HepG2 (cell line): ENCODE measurements around the gene PNPLA8. TPM values are rescaled to one million over a fixed set of nuclear protein-coding genes. Genes with fewer than 3 reads are reported as not detected.

ENCODE experiments used
- ADNP ChIP-seq: sonication (generic); formaldehyde crosslinking; IDR thresholded peaks from 2 replicates; pipeline ENCODE4 v1.4.0; 2020; ENCODE audit warnings: missing genetic modification reagents
- ARNT ChIP-seq: fragments of 450-650 bp; IDR thresholded peaks from 2 replicates; pipeline ENCODE4 v1.6.1; 2017
- ATF7-NPFF ChIP-seq: sonication (generic); formaldehyde crosslinking; IDR thresholded peaks from 2 replicates; pipeline ENCODE4 v1.8.1; 2023; ENCODE audit warnings: mild to moderate bottlenecking, low read depth, missing genetic modification reagents, moderate library complexity
- BHLHE40 ChIP-seq: IDR thresholded peaks from 2 replicates; pipeline ENCODE4 v1.6.1; 2011; ENCODE audit warnings: low read length, improper control_type of control experiment
- CREBL2 ChIP-seq: sonication (generic); formaldehyde crosslinking; IDR thresholded peaks from 2 replicates; pipeline ENCODE4 v1.8.1; 2023; ENCODE audit warnings: missing genetic modification reagents, mild to moderate bottlenecking, borderline replicate concordance
- DR1 ChIP-seq: sonication (generic); formaldehyde crosslinking; IDR thresholded peaks from 2 replicates; pipeline ENCODE4 v1.8.0; 2021; ENCODE audit warnings: mild to moderate bottlenecking, missing genetic modification reagents, inconsistent platforms
- ERF ChIP-seq: IDR thresholded peaks from 2 replicates; pipeline ENCODE4 v1.6.1; 2018; ENCODE audit warnings: missing biosample characterization, missing genetic modification reagents
- FOXJ3 ChIP-seq: sonication (generic); formaldehyde crosslinking; IDR thresholded peaks from 2 replicates; pipeline ENCODE4 v1.4.0; 2020; ENCODE audit warnings: missing genetic modification reagents, mild to moderate bottlenecking, borderline replicate concordance
- GABPB1 ChIP-seq: IDR thresholded peaks from 2 replicates; pipeline ENCODE4 v1.6.1; 2016; ENCODE audit warnings: mild to moderate bottlenecking, missing genetic modification reagents, moderate library complexity, missing compliant biosample characterization
- JUN ChIP-seq: sonication (generic); formaldehyde crosslinking; IDR thresholded peaks from 2 replicates; pipeline ENCODE4 v1.4.0; 2020; ENCODE audit warnings: mild to moderate bottlenecking, missing genetic modification reagents
- JUNB ChIP-seq: sonication (generic); formaldehyde crosslinking; IDR thresholded peaks from 2 replicates; pipeline ENCODE4 v1.8.0; 2022; ENCODE audit warnings: missing genetic modification reagents, mild to moderate bottlenecking, borderline replicate concordance
- KAT2B ChIP-seq: fragments of 150-350 bp; IDR thresholded peaks from 2 replicates; pipeline ENCODE4 v1.6.1; 2014; ENCODE audit warnings: low read depth, low read length, borderline replicate concordance
- NFKBIZ ChIP-seq: IDR thresholded peaks from 2 replicates; pipeline ENCODE4 v1.6.1; 2018; ENCODE audit warnings: missing genetic modification reagents, missing compliant biosample characterization
- PBX3 ChIP-seq: sonication (generic); formaldehyde crosslinking; IDR thresholded peaks from 2 replicates; pipeline ENCODE4 v1.8.1; 2023; ENCODE audit warnings: missing genetic modification reagents, inconsistent platforms, borderline replicate concordance
- RCOR2 ChIP-seq: IDR thresholded peaks from 2 replicates; pipeline ENCODE4 v1.6.1; 2016; ENCODE audit warnings: missing biosample characterization, missing genetic modification reagents
- SMYD3 ChIP-seq: sonication (generic); formaldehyde crosslinking; IDR thresholded peaks from 2 replicates; pipeline ENCODE4 v1.8.1; 2023; ENCODE audit warnings: mild to moderate bottlenecking, missing genetic modification reagents
- SOX6 ChIP-seq, 2 experiments: fragments of 450-650 bp in 1 of 2; sonication (generic) in 1 of 2; formaldehyde crosslinking in 1 of 2; IDR thresholded peaks; 2 replicates each; pipeline versions ENCODE4 v1.4.0 to v1.6.1; 2017 to 2020; ENCODE audit warnings: antibody characterized with exemption in 1 of 2, mild to moderate bottlenecking in 1 of 2, missing genetic modification reagents in 1 of 2
- STAG1 ChIP-seq: sonication (generic); formaldehyde crosslinking; IDR thresholded peaks from 2 replicates; pipeline ENCODE4 v1.4.0; 2020; ENCODE audit warnings: missing genetic modification reagents
- TBL1XR1 ChIP-seq: fragments of 150-350 bp; IDR thresholded peaks from 2 replicates; pipeline ENCODE4 v1.6.1; 2014; ENCODE audit warnings: borderline replicate concordance, low read length; ENCODE audit not compliant: partially characterized antibody
- TFE3 ChIP-seq: IDR thresholded peaks from 2 replicates; pipeline ENCODE4 v1.6.1; 2016
- TRIM24 ChIP-seq: sonication (generic); formaldehyde crosslinking; IDR thresholded peaks from 2 replicates; pipeline ENCODE4 v1.8.0; 2022; ENCODE audit warnings: mild to moderate bottlenecking, missing genetic modification reagents
- U2AF2 ChIP-seq: fragments of 200-400 bp; formaldehyde crosslinking; IDR thresholded peaks from 2 replicates; pipeline ENCODE4 v1.6.1; 2017; ENCODE audit warnings: low read depth, mild to moderate bottlenecking, low read length
- ZNF230 ChIP-seq: sonication (generic); formaldehyde crosslinking; IDR thresholded peaks from 2 replicates; pipeline ENCODE4 v1.4.0; 2020; ENCODE audit warnings: mild to moderate bottlenecking, missing genetic modification reagents
- ZNF33A ChIP-seq: sonication (generic); formaldehyde crosslinking; IDR thresholded peaks from 2 replicates; pipeline ENCODE4 v1.5.1; 2020; ENCODE audit warnings: missing genetic modification reagents, mild to moderate bottlenecking, moderate library complexity, borderline replicate concordance
- ZNF33B ChIP-seq: sonication (generic); formaldehyde crosslinking; IDR thresholded peaks from 2 replicates; pipeline ENCODE4 v1.5.1; 2020; ENCODE audit warnings: mild to moderate bottlenecking, missing genetic modification reagents
- ZNF382 ChIP-seq: sonication (generic); formaldehyde crosslinking; IDR thresholded peaks from 2 replicates; pipeline ENCODE4 v1.5.0; 2020; ENCODE audit warnings: missing genetic modification reagents, mild to moderate bottlenecking, borderline replicate concordance
- ZNF383 ChIP-seq: sonication (generic); formaldehyde crosslinking; IDR thresholded peaks from 2 replicates; pipeline ENCODE4 v1.4.0; 2020; ENCODE audit warnings: missing genetic modification reagents, mild to moderate bottlenecking, borderline replicate concordance
- ZSCAN22 ChIP-seq: sonication (generic); formaldehyde crosslinking; IDR thresholded peaks from 2 replicates; pipeline ENCODE4 v1.4.0; 2020; ENCODE audit warnings: mild to moderate bottlenecking, missing genetic modification reagents
- ZSCAN31 ChIP-seq: sonication (generic); formaldehyde crosslinking; IDR thresholded peaks from 2 replicates; pipeline ENCODE4 v1.5.0; 2020; ENCODE audit warnings: low read depth, mild to moderate bottlenecking, missing genetic modification reagents
- polyA plus RNA-seq, 8 experiments: library from polyadenylated mRNA; depleted of rRNA in 3 of 8; stranded (reverse) in 7 of 8; unstranded in 1 of 8; fragments of >200 nt; fragmentation: Illumina TruSeq in 4 of 8; extraction: Trizol in 4 of 8; gene quantifications; 2 replicates each; pipeline versions ENCODE4 v1.2.1 to v1.2.3, GENCODE V29; 2011 to 2016; ENCODE audit warnings: low read depth in 4 of 8, missing spikeins in 1 of 8, mixed read lengths in 1 of 8; ENCODE audit not compliant: insufficient read depth in 1 of 8
- total RNA-seq, 5 experiments: library from RNA; depleted of rRNA; stranded (reverse); fragments of >200 nt; fragmentation: Illumina TruSeq; extraction: Trizol; gene quantifications; 2 replicates each; pipeline ENCODE4 v1.2.3, GENCODE V29; 2016; ENCODE audit warnings: low read depth in 1 of 5

Gene PNPLA8
- total and polyA plus RNA-seq, 2 of the 13 experiments (the other 11 are each of a cell fraction or from before 2014, with no cell fraction given): 6.3 to 11.4 TPM

GRCh38 chr7:108569381-108570145 lies 43.6 kb upstream of the PNPLA8 start, which contains the start of the genes DNAJB9 and THAP5 (continued):
- TF ChIP-seq ATF7-NPFF (CRISPR knock-in tag) (peak; percentile 73; the same call in 1 of the 2 replicates), U2AF2 (0 out of 2 replicates have a peak, but pooled peaks have one; percentile 34), TBL1XR1 (no peak), TRIM24 (CRISPR knock-in tag) (no peak), ZSCAN31 (CRISPR knock-in tag) (peak; percentile 87), ERF (CRISPR knock-in tag) (peak; percentile 88), NFKBIZ (0 out of 2 replicates have a peak, but pooled peaks have one; percentile 15), ZNF230 (CRISPR knock-in tag) (peak; percentile 77; the same call in 1 of the 2 replicates), ZSCAN22 (peak; percentile 73; the same call in 1 of the 2 replicates), SMYD3 (CRISPR knock-in tag) (peak; percentile 60), TFE3 (CRISPR knock-in tag) (peak; percentile 91), RCOR2 (CRISPR knock-in tag) (0 out of 2 replicates have a peak, but pooled peaks have one; percentile 32), JUNB (CRISPR knock-in tag) (no peak; the same call in 1 of the 2 replicates), ARNT (no peak), CREBL2 (no peak; the same call in 1 of the 2 replicates), DR1 (CRISPR knock-in tag) (peak; percentile 94), STAG1 (CRISPR knock-in tag) (no peak), ZNF33B (peak; percentile 32; the same call in 1 of the 2 replicates), ADNP (no peak), JUN (peak; percentile 53; the same call in 1 of the 2 replicates), GABPB1 (CRISPR knock-in tag) (peak; percentile 98), SOX6 (IDR thresholded peaks at IDR 0.05) (no peak), SOX6 (CRISPR knock-in tag; IDR thresholded peaks at IDR 0.05) (peak; percentile 79), ZNF383 (CRISPR knock-in tag) (no peak), ZNF33A (peak; percentile 82), PBX3 (CRISPR knock-in tag) (no peak; the same call in none of the 2 replicates), KAT2B (no peak), ZNF382 (CRISPR knock-in tag) (no peak), FOXJ3 (CRISPR knock-in tag) (peak; percentile 80), BHLHE40 (peak; percentile 81)
